Naive B cell (primary cell): ENCODE data around the gene TP53RK. TPM values are rescaled to one million over a fixed set of nuclear protein-coding genes. Genes with fewer than 3 reads are reported as not detected.

Source experiments
- ATAC-seq, 2 donors: fragments of 150-1000 bp; cut with Tn5 transposase; 2 replicates each; pipeline ENCODE4 v1.10.0; 2021; ENCODE audit warnings: low read depth in 2 of 2, mild to moderate bottlenecking in 2 of 2, moderate library complexity in 2 of 2
- DNase-seq: peaks from one replicate; pipeline ENCODE4 v3.0.0; 2022
- H3K27ac Mint-ChIP-seq, 6 donors: one replicate each; pipeline ENCODE4 v1.8.0; 2020 to 2022; ENCODE audit warnings: mild to moderate bottlenecking in 6 of 6, mixed read lengths in 6 of 6, moderate library complexity in 5 of 6, inconsistent platforms in 2 of 6
- H3K27me3 Mint-ChIP-seq, 3 donors: one replicate each; pipeline ENCODE4 v1.8.0; 2021 to 2022; ENCODE audit warnings: mixed read lengths in 3 of 3, mild to moderate bottlenecking in 1 of 3
- H3K36me3 Mint-ChIP-seq, 2 donors: one replicate each; pipeline ENCODE4 v1.8.0; 2020 to 2022; ENCODE audit warnings: mixed read lengths in 2 of 2, inconsistent platforms in 1 of 2, mild to moderate bottlenecking in 1 of 2
- H3K4me1 Mint-ChIP-seq, 3 donors: one replicate each; pipeline ENCODE4 v1.8.0; 2020 to 2022; ENCODE audit warnings: mixed read lengths in 3 of 3, inconsistent platforms in 1 of 3, mild to moderate bottlenecking in 1 of 3, moderate library complexity in 1 of 3
- H3K4me3 Mint-ChIP-seq, 8 donors: one replicate each; pipeline ENCODE4 v1.8.0; 2020 to 2022; ENCODE audit warnings: mild to moderate bottlenecking in 8 of 8, mixed read lengths in 8 of 8, moderate library complexity in 8 of 8, inconsistent platforms in 2 of 8
- H3K9me3 Mint-ChIP-seq, 7 donors: one replicate each; pipeline ENCODE4 v1.8.0; 2020 to 2022; ENCODE audit warnings: mixed read lengths in 7 of 7, mild to moderate bottlenecking in 5 of 7, inconsistent platforms in 2 of 7, moderate library complexity in 1 of 7
- polyA plus RNA-seq, 6 donors: library from polyadenylated mRNA; unstranded; fragments of 300-500 nt; fragmentation: Illumina TruSeq; gene quantifications; one replicate each; pipeline ENCODE4 v1.2.3, GENCODE V29; 2021; ENCODE audit warnings: low read depth in 6 of 6

The TP53RK gene
- polyA plus RNA-seq, 6 donors from 2014 or later, result 7.2 to 18.8 (median 13.4) TPM

DNA sequence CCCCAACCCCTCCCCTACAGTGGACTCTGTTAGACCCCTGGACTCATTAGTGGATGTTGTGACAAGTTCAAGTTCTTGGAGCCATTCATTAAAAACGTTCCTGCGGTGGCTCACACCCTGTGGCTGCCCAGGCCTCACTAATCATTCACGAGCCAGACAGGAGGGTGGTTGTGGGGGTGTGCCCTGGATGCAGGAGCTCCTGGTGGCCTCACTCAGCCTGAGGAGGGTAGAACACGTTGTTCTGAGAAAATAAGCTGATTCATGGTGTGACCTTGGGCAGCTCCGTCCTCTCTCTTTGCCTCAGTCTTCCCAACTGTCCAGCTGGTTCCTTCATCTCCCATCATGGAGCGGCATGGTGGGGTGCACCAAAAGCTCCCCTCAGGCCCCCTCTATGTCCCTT is 54.7 kb downstream of the TP53RK start:
- H3K9me3 Mint-ChIP-seq, result peaks cover 2 to 11% (median 6%) of the 10 kb centered on the region in 7 donors
- ATAC-seq (no peak), DNase-seq (no peak)
- peaks cover 3 to 12% of the 10 kb centered on the region in 2 donors for H3K36me3 Mint-ChIP-seq
- no peaks in the 10 kb centered on the region for H3K4me1 Mint-ChIP-seq
- no peak overlapping the region for H3K4me3 Mint-ChIP-seq
- peaks cover 38 to 59% (median 58%) of the 10 kb centered on the region in 3 donors for H3K27me3 Mint-ChIP-seq
- H3K27ac Mint-ChIP-seq, result no peak overlapping the region

Other genes starting within 250 kb of the TP53RK start
- gene ZNF334, start 175.9 kb downstream of the TP53RK start, polyA plus RNA-seq, result under 1 TPM in 2 of 6 donors, not detected in 4; 0.11 to 0.21 TPM
- not detected for gene OCSTAMP, start 138.8 kb downstream of the TP53RK start, polyA plus RNA-seq
- gene SLC13A3, start 38.0 kb downstream of the TP53RK start, polyA plus RNA-seq, result under 1 TPM in 1 of 6 donors, not detected in 5; 0.53 TPM
- gene SLC2A10, start 20.2 kb upstream of the TP53RK start, polyA plus RNA-seq, result not detected
- not detected for gene EYA2, start 205.4 kb upstream of the TP53RK start, polyA plus RNA-seq